SK-N-SH (cell line): ENCODE measurements around the gene CATSPERD. TPM values are rescaled to one million over a fixed set of nuclear protein-coding genes. Genes with fewer than 3 reads are reported as not detected.
A peak's percentile ranks its signal among the peaks of the same experiment; 100 is the strongest.

Experiments
- CTCF ChIA-PET: fragments of 300-600, 350-600 bp; formaldehyde crosslinking; extraction: SDS; loops from one replicate; lab custom pipeline; 2021; lab: Yijun Ruan, JAX
- POLR2A ChIA-PET: fragments of 350-600 bp; sonication (Branson Sonifier 250); formaldehyde crosslinking; extraction: SDS; loops from one replicate; lab custom pipeline; 2020; ENCODE audit warnings: antibody characterized with exemption, inconsistent platforms; lab: Yijun Ruan, JAX
- DNase-seq: peaks from one replicate; pipeline ENCODE4 v3.0.0; 2012
- H2AFZ ChIP-seq: fragments of 200-600 bp; sonication (generic); 2 replicates; pipeline ENCODE4 v1.8.1; 2016; ENCODE audit warnings: antibody characterized with exemption, mild to moderate bottlenecking, low read depth
- H3F3A ChIP-seq: fragments of 200-600 bp; sonication (generic); replicated peaks from 2 replicates; pipeline ENCODE3; 2016; ENCODE audit warnings: antibody characterized with exemption, mild to moderate bottlenecking; ENCODE audit not compliant: insufficient read depth
- H3K27ac ChIP-seq, 2 experiments: fragments of 200-500 bp in 1 of 2; fragments of 200-600 bp in 1 of 2; sonication (Bioruptor generic) in 1 of 2; sonication (generic), shearing (Covaris generic) in 1 of 2; 2 replicates each; pipeline versions ENCODE4 v1.5.1 to v1.6.1; 2014 to 2016; ENCODE audit warnings: low read depth in 2 of 2, inconsistent platforms in 1 of 2, low read length in 1 of 2, mild to moderate bottlenecking in 1 of 2, mixed read lengths in 1 of 2
- H3K27me3 ChIP-seq: fragments of 200-600 bp; sonication (generic), shearing (Covaris generic); 2 replicates; pipeline ENCODE4 v1.6.1; 2016; ENCODE audit warnings: mixed run types; ENCODE audit not compliant: insufficient read depth
- H3K36me3 ChIP-seq, 2 experiments: fragments of 200-500 bp in 1 of 2; fragments of 200-600 bp in 1 of 2; sonication (Bioruptor generic) in 1 of 2; sonication (generic) in 1 of 2; replicated peaks in 1 of 2; 2 replicates each; pipeline versions ENCODE3 to v1.5.1; 2014 to 2016; ENCODE audit warnings: low read length in 1 of 2, mild to moderate bottlenecking in 1 of 2; ENCODE audit not compliant: insufficient read depth in 2 of 2, control insufficient read depth in 1 of 2
- H3K4me1 ChIP-seq, 2 experiments: fragments of 200-500 bp in 1 of 2; fragments of 200-600 bp in 1 of 2; sonication (Bioruptor generic) in 1 of 2; sonication (generic), shearing (Covaris generic) in 1 of 2; 2 replicates each; pipeline versions ENCODE4 v1.5.1 to v1.6.1; 2014 to 2016; ENCODE audit warnings: low read depth in 1 of 2, low read length in 1 of 2, mixed run types in 1 of 2; ENCODE audit not compliant: insufficient read depth in 2 of 2, control insufficient read depth in 1 of 2
- H3K4me2 ChIP-seq: fragments of 200-600 bp; sonication (generic), shearing (Covaris generic); 2 replicates; pipeline ENCODE4 v1.6.1; 2017; ENCODE audit warnings: mixed run types
- H3K4me3 ChIP-seq, 2 experiments: fragments of 200-500 bp in 1 of 2; fragments of 200-600 bp in 1 of 2; sonication (Bioruptor generic) in 1 of 2; sonication (generic), shearing (Covaris generic) in 1 of 2; 2 replicates each; pipeline versions ENCODE4 v1.5.1 to v1.8.1; 2014 to 2016; ENCODE audit warnings: low read depth in 2 of 2, inconsistent platforms in 1 of 2, low read length in 1 of 2, mild to moderate bottlenecking in 1 of 2, mixed read lengths in 1 of 2, moderate library complexity in 1 of 2
- H3K79me2 ChIP-seq: fragments of 200-600 bp; sonication (generic); 2 replicates; pipeline ENCODE4 v1.8.1; 2017; ENCODE audit warnings: mild to moderate bottlenecking; ENCODE audit not compliant: insufficient read depth
- H3K9ac ChIP-seq: fragments of 200-600 bp; sonication (generic); 2 replicates; pipeline ENCODE4 v1.6.1; 2017; ENCODE audit warnings: mixed run types
- H3K9me2 ChIP-seq: fragments of 200-600 bp; sonication (generic); 2 replicates; pipeline ENCODE4 v1.6.1; 2017; ENCODE audit warnings: mixed run types
- H3K9me3 ChIP-seq: fragments of 200-600 bp; sonication (generic); 2 replicates; pipeline ENCODE4 v1.6.1; 2017; ENCODE audit warnings: mixed run types, mild to moderate bottlenecking, moderate library complexity
- H4K20me1 ChIP-seq: fragments of 200-600 bp; sonication (generic); 2 replicates; pipeline ENCODE4 v1.6.1; 2017; ENCODE audit warnings: mild to moderate bottlenecking, mixed run types; ENCODE audit not compliant: insufficient read depth
- CHD2 ChIP-seq: fragments of 150-350 bp; IDR thresholded peaks from 2 replicates; pipeline ENCODE4 v1.6.1; 2018; ENCODE audit warnings: low read length; ENCODE audit not compliant: partially characterized antibody
- CTCF ChIP-seq: fragments of 200-600 bp; sonication (generic); IDR thresholded peaks from 2 replicates; pipeline ENCODE4 v1.6.1; 2017; ENCODE audit warnings: antibody characterized with exemption, mild to moderate bottlenecking, moderate library complexity
- FOXJ3 ChIP-seq: sonication (generic); formaldehyde crosslinking; IDR thresholded peaks from 2 replicates; pipeline ENCODE4 v1.5.1; 2020; ENCODE audit warnings: mild to moderate bottlenecking, missing genetic modification reagents
- GATA2 ChIP-seq: sonication (generic); formaldehyde crosslinking; IDR thresholded peaks from 2 replicates; pipeline ENCODE4 v1.5.0; 2020; ENCODE audit warnings: mild to moderate bottlenecking, missing genetic modification reagents
- JUND ChIP-seq: IDR thresholded peaks from 2 replicates; pipeline ENCODE4 v1.4.0; 2012
- MEF2A ChIP-seq: IDR thresholded peaks from 2 replicates; pipeline ENCODE4 v1.4.0; 2012; ENCODE audit warnings: low read depth, borderline replicate concordance
- NFIC ChIP-seq: IDR thresholded peaks from 2 replicates; pipeline ENCODE4 v1.4.0; 2012; ENCODE audit warnings: borderline replicate concordance
- NRF1 ChIP-seq: IDR thresholded peaks from 2 replicates; pipeline ENCODE4 v1.6.1; 2012; ENCODE audit warnings: low read depth, mild to moderate bottlenecking, low read length
- POLR2AphosphoS5 ChIP-seq: IDR thresholded peaks from 2 replicates; pipeline ENCODE4 v1.6.1; 2012; ENCODE audit warnings: low read depth, low read length
- RAD21 ChIP-seq: IDR thresholded peaks from 2 replicates; pipeline ENCODE4 v1.6.1; 2012; ENCODE audit warnings: mild to moderate bottlenecking, low read length
- RCOR1 ChIP-seq: fragments of 150-350 bp; IDR thresholded peaks from 2 replicates; pipeline ENCODE4 v1.6.1; 2017; ENCODE audit warnings: antibody characterized with exemption, low read length
- RFX5 ChIP-seq: IDR thresholded peaks from 2 replicates; pipeline ENCODE4 v1.6.1; 2012; ENCODE audit warnings: mild to moderate bottlenecking, improper control_type of control experiment, low read length
- TAF1 ChIP-seq: IDR thresholded peaks from 2 replicates; pipeline ENCODE4 v1.6.1; 2012; ENCODE audit warnings: low read depth, mild to moderate bottlenecking, low read length, moderate library complexity, borderline replicate concordance
- USF2 ChIP-seq: fragments of 150-350 bp; IDR thresholded peaks from 2 replicates; pipeline ENCODE4 v1.6.1; 2017; ENCODE audit warnings: antibody characterized with exemption, low read length, low read depth, borderline replicate concordance
- ZBTB33 ChIP-seq: IDR thresholded peaks from 2 replicates; pipeline ENCODE4 v1.4.0; 2012; ENCODE audit warnings: low read depth, borderline replicate concordance
- WGBS: methylation state at CpG from one replicate; pipeline ENCODE4 v1.1.6; 2017; ENCODE audit warnings: low lambda C conversion rate; 5-methylcytosine and 5-hydroxymethylcytosine counted together
- polyA plus RNA-seq, 3 experiments: library from polyadenylated mRNA; depleted of rRNA; stranded (reverse); fragments of >200 nt; gene quantifications; 2 replicates each; pipeline ENCODE4 v1.2.3, GENCODE V29; 2012
- TF ChIP-seq, protein P1 (sequence below): IDR thresholded peaks from 2 replicates; pipeline ENCODE4; 2012
- TF ChIP-seq, protein P2 (sequence below): fragments of 150-350 bp; IDR thresholded peaks from 2 replicates; pipeline ENCODE4 v1.6.1; 2016; ENCODE audit warnings: mild to moderate bottlenecking, low read depth, low read length

The CATSPERD gene
- polyA plus RNA-seq, 1 of the 3 experiments (the other 2 are of a cell fraction), result not detected

DNA sequence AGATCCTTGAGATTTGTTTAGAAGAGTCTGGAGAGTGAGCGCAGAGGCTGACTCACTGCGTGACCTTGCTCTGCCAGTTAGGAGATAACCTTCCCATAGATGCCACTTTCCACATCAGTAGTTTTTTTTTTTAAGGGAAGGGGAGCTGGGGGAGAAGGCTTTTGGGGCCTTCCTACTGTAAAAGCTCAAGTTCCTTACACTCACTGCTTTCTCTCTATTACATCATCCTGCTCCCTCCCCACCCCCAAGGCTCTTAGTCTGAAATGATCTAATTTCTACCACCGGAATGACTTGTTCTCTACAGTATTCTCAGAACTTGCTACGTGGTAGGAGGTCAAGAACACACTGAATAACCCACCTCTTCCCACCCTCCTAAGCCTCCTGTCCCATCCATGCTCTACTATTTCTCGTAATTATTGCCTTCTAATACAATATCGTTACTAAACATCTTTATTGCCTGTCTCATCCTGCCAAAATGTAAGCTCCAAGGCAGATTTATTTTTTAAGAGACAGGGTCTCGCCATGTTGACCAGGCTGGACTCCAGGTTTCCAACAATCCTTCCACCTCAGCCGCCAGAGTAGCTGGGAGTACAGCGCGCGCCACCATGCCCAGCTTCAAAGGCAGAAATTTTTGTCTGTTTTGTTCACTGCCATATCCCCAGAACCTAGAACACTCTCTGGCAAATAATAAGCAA, 1.7 kb upstream of the CATSPERD start:
- Histone ChIP-seq H3K27ac (peak overlapping the region; percentile 90 to 97; a peak in 3 of 4 replicates), H3K9ac (peak overlapping the region; percentile 96), H3K9me2 (no peaks in the 10 kb centered on the region), H2AFZ (no peak overlapping the region), H3F3A (peaks cover 13% of the 10 kb centered on the region), H3K4me2 (peak overlapping the region; percentile 100), H3K27me3 (no peaks in the 10 kb centered on the region), H3K9me3 (no peaks in the 10 kb centered on the region), H3K79me2 (peaks cover 61% of the 10 kb centered on the region), H4K20me1 (peaks cover 18% of the 10 kb centered on the region), H3K36me3 (peaks cover 2 to 9% of the 10 kb centered on the region in 2 experiments), H3K4me1 (peaks cover 10 to 13% of the 10 kb centered on the region in 2 experiments; a peak in 3 of 4 replicates), H3K4me3 (peak overlapping the region; percentile 84 to 95)
- POLR2A ChIA-PET, result interaction anchor here (1.0 to 1.8 kb wide), 4 partner anchors 12 to 81 kb away, joined by 4 to 12 read pairs (median 6); partner anchors contain the start of gene RPL36
- CTCF ChIA-PET, result interaction anchor here (4.1 kb wide), 1 partner anchor 28 kb away, joined by 31 read pairs; the partner anchor contains the start of gene RPL36
- WGBS, result 7% methylated on average over 11 of the region's 11 CpGs
- TF ChIP-seq POLR2AphosphoS5 (peak; percentile 55; the same call in 1 of the 2 replicates), ZBTB33 (no peak), RCOR1 (no peak), TAF1 (peak; percentile 29; the same call in 1 of the 2 replicates)
- DNase-seq, result no peak

GRCh38 chr19:5719274-5719960, 1.0 kb upstream of the CATSPERD start:
- Histone ChIP-seq H3K9me3 (no peaks in the 10 kb centered on the region), H3K79me2 (peaks cover 54% of the 10 kb centered on the region), H4K20me1 (peaks cover 18% of the 10 kb centered on the region), H3K4me3 (peak overlapping the region; percentile 84 to 95), H3K4me1 (peaks cover 10 to 13% of the 10 kb centered on the region in 2 experiments; a peak in 3 of 4 replicates), H3K36me3 (peaks cover 0 to 5% of the 10 kb centered on the region in 2 experiments), H3K9ac (peak overlapping the region; percentile 96), H3K9me2 (no peaks in the 10 kb centered on the region), H3K27ac (peak overlapping the region; percentile 90 to 97), H3K27me3 (no peaks in the 10 kb centered on the region), H3F3A (peaks cover 13% of the 10 kb centered on the region), H3K4me2 (peak overlapping the region; percentile 100), H2AFZ (no peak overlapping the region)
- CTCF ChIA-PET, result interaction anchor here (0.7 to 4.1 kb wide), 10 partner anchors 11 to 99 kb away, joined by 3 to 31 read pairs (median 4); partner anchors contain the start of gene RPL36
- 1% methylated on average over 21 of the region's 58 CpGs for WGBS
- no peak for DNase-seq
- POLR2A ChIA-PET, result interaction anchor here (0.6 to 1.8 kb wide), 8 partner anchors 12 to 80 kb away, joined by 3 to 12 read pairs (median 4); partner anchors contain the start of gene RPL36
- TF ChIP-seq RAD21 (no peak), GATA2 (CRISPR knock-in tag) (no peak), CTCF (no peak), MEF2A (no peak), RCOR1 (no peak), TAF1 (no peak), FOXJ3 (no peak), NRF1 (no peak), USF2 (no peak), NFIC (no peak), JUND (no peak), CHD2 (no peak), RFX5 (no peak)
- TF ChIP-seq, protein P1, sequence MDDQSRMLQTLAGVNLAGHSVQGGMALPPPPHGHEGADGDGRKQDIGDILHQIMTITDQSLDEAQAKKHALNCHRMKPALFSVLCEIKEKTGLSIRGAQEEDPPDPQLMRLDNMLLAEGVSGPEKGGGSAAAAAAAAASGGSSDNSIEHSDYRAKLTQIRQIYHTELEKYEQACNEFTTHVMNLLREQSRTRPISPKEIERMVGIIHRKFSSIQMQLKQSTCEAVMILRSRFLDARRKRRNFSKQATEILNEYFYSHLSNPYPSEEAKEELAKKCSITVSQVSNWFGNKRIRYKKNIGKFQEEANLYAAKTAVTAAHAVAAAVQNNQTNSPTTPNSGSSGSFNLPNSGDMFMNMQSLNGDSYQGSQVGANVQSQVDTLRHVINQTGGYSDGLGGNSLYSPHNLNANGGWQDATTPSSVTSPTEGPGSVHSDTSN, result no peak
- TF ChIP-seq, protein P2, sequence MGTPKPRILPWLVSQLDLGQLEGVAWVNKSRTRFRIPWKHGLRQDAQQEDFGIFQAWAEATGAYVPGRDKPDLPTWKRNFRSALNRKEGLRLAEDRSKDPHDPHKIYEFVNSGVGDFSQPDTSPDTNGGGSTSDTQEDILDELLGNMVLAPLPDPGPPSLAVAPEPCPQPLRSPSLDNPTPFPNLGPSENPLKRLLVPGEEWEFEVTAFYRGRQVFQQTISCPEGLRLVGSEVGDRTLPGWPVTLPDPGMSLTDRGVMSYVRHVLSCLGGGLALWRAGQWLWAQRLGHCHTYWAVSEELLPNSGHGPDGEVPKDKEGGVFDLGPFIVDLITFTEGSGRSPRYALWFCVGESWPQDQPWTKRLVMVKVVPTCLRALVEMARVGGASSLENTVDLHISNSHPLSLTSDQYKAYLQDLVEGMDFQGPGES, result no peak
